ENCODE measurements around the gene BLM. TPM values are rescaled to one million over a fixed set of nuclear protein-coding genes. Genes with fewer than 3 reads are reported as not detected.

The BLM gene
- total RNA-seq, 1 donor: 1.4 TPM

GRCh38 chr15:90817117-90818057, 100.2 kb downstream of the BLM start:
- Histone ChIP-seq H3K27ac (ENCODE audit: low read depth, low read length) (no peak overlapping the region), H3K79me2 (ENCODE audit: insufficient read depth, low read length) (no peaks in the 10 kb centered on the region), H4K20me1 (ENCODE audit: insufficient read depth, low read length) (no peaks in the 10 kb centered on the region), H3K36me3 (ENCODE audit: insufficient read depth, low read length) (no peaks in the 10 kb centered on the region), H3K4me2 (ENCODE audit: insufficient read depth, low read length) (no peak overlapping the region), H2AFZ (ENCODE audit: low read length) (no peak overlapping the region), H3K27me3 (ENCODE audit: insufficient read depth, low read length) (no peaks in the 10 kb centered on the region), H3K4me3 (ENCODE audit: insufficient read depth, low read length) (no peak overlapping the region), H3K9me3 (ENCODE audit: low read depth, low read length) (no peaks in the 10 kb centered on the region), H3K4me1 (ENCODE audit: insufficient read depth, low read length) (peaks cover 5% of the 10 kb centered on the region)
- no peak for TF ChIP-seq CTCF (IDR thresholded peaks at IDR 0.05; ENCODE audit: extremely low read depth, low read depth, low read length)
- peak; percentile 56 for DNase-seq (ENCODE audit: insufficient read length, low spot score, missing footprints)

GRCh38 chr15:90818251-90819210, 101.4 kb downstream of the BLM start:
- Histone ChIP-seq H3K79me2 (ENCODE audit: insufficient read depth, low read length) (no peaks in the 10 kb centered on the region), H3K4me2 (ENCODE audit: insufficient read depth, low read length) (no peak overlapping the region), H4K20me1 (ENCODE audit: insufficient read depth, low read length) (no peaks in the 10 kb centered on the region), H3K9me3 (ENCODE audit: low read depth, low read length) (no peaks in the 10 kb centered on the region), H3K4me3 (ENCODE audit: insufficient read depth, low read length) (no peak overlapping the region), H3K36me3 (ENCODE audit: insufficient read depth, low read length) (no peaks in the 10 kb centered on the region), H3K4me1 (ENCODE audit: insufficient read depth, low read length) (peaks cover 5% of the 10 kb centered on the region), H2AFZ (ENCODE audit: low read length) (no peak overlapping the region), H3K27me3 (ENCODE audit: insufficient read depth, low read length) (no peaks in the 10 kb centered on the region), H3K27ac (ENCODE audit: low read depth, low read length) (no peak overlapping the region)
- TF ChIP-seq CTCF (IDR thresholded peaks at IDR 0.05; ENCODE audit: extremely low read depth, low read depth, low read length): no peak
- peak; percentile 56 for DNase-seq (ENCODE audit: insufficient read length, low spot score, missing footprints)

GRCh38 chr15:90819390-90819789, 102.2 kb downstream of the BLM start:
- no peaks in the 10 kb centered on the region for H3K27me3 ChIP-seq (ENCODE audit: insufficient read depth, low read length)
- no peak overlapping the region for H3K4me2 ChIP-seq (ENCODE audit: insufficient read depth, low read length)
- DNase-seq (ENCODE audit: insufficient read length, low spot score, missing footprints): peak; percentile 62
- H3K4me1 ChIP-seq (ENCODE audit: insufficient read depth, low read length): peaks cover 3% of the 10 kb centered on the region
- no peaks in the 10 kb centered on the region for H3K36me3 ChIP-seq (ENCODE audit: insufficient read depth, low read length)
- H4K20me1 ChIP-seq (ENCODE audit: insufficient read depth, low read length): no peaks in the 10 kb centered on the region
- no peaks in the 10 kb centered on the region for H3K79me2 ChIP-seq (ENCODE audit: insufficient read depth, low read length)
- no peak overlapping the region for H3K4me3 ChIP-seq (ENCODE audit: insufficient read depth, low read length)
- no peaks in the 10 kb centered on the region for H3K9me3 ChIP-seq (ENCODE audit: low read depth, low read length)
- no peak overlapping the region for H2AFZ ChIP-seq (ENCODE audit: low read length)
- no peak overlapping the region for H3K27ac ChIP-seq (ENCODE audit: low read depth, low read length)
- no peak for TF ChIP-seq CTCF (IDR thresholded peaks at IDR 0.05; ENCODE audit: extremely low read depth, low read depth, low read length)
